Activated gamma-delta T cell (primary cell): ENCODE results near the gene ARHGAP26.

ENCODE experiments used
- DNase-seq: peaks from one replicate; lab custom pipeline; 2025; lab: John Stamatoyannopoulos, UW

The ARHGAP26 gene

GRCh38 chr5:142830241-142831008 lies 60.2 kb downstream of the ARHGAP26 start:
- DNase-seq, result no peak

GRCh38 chr5:142831009-142831383 lies 60.8 kb downstream of the ARHGAP26 start:
- DNase-seq, result no peak

- no peak for DNase-seq
Measured at GRCh38 chr5:142832263-142832662, 62.1 kb downstream of the ARHGAP26 start.

- no peak for DNase-seq
Measured at GRCh38 chr5:142833517-142834449, 63.6 kb downstream of the ARHGAP26 start.

- DNase-seq, result no peak
Measured at GRCh38 chr5:142834504-142834903, 64.3 kb downstream of the ARHGAP26 start.

- no peak for DNase-seq
Measured at GRCh38 chr5:142835540-142835939, 65.4 kb downstream of the ARHGAP26 start.

- DNase-seq, result no peak
Measured at GRCh38 chr5:142836048-142836447, 65.9 kb downstream of the ARHGAP26 start.

- no peak for DNase-seq
Measured at GRCh38 chr5:142837081-142837725, 67.0 kb downstream of the ARHGAP26 start.

- DNase-seq, result no peak
Measured at GRCh38 chr5:142838845-142839244, 68.7 kb downstream of the ARHGAP26 start.

GRCh38 chr5:142839711-142840346 lies 69.7 kb downstream of the ARHGAP26 start:
- DNase-seq, result no peak

GRCh38 chr5:142840575-142840974 lies 70.4 kb downstream of the ARHGAP26 start:
- DNase-seq, result no peak

- DNase-seq, result no peak
Measured at GRCh38 chr5:142841511-142842265, 71.5 kb downstream of the ARHGAP26 start.

- DNase-seq, result no peak
Measured at GRCh38 chr5:142842994-142843905, 73.1 kb downstream of the ARHGAP26 start.

GRCh38 chr5:142844866-142845265 lies 74.7 kb downstream of the ARHGAP26 start:
- no peak for DNase-seq

GRCh38 chr5:142845402-142845921 lies 75.3 kb downstream of the ARHGAP26 start:
- no peak for DNase-seq

- no peak for DNase-seq
Measured at GRCh38 chr5:142845954-142846398, 75.8 kb downstream of the ARHGAP26 start.

GRCh38 chr5:142846406-142846805 lies 76.2 kb downstream of the ARHGAP26 start:
- DNase-seq, result no peak

GRCh38 chr5:142847898-142848790 lies 78.0 kb downstream of the ARHGAP26 start:
- DNase-seq, result no peak

- DNase-seq, result no peak
Measured at GRCh38 chr5:142849466-142849865, 79.3 kb downstream of the ARHGAP26 start.
